Cardiac fibroblast (primary cell): ENCODE results near the gene PCDH1.

ENCODE experiments used
- DNase-seq, 2 donors: peaks; one replicate each; pipeline versions ENCODE4 v3.0.0 to v3.0.0-alpha.2; 2010; ENCODE audit warnings: low read depth in 2 of 2
- H3K4me3 ChIP-seq, 2 donors: replicated peaks in 1 of 2; 1 replicate in 1 of 2; 2 replicates in 1 of 2; pipeline ENCODE4 v1.5.1; 2011; ENCODE audit warnings: low read depth in 2 of 2, low read length in 2 of 2, mild to moderate bottlenecking in 2 of 2, moderate library complexity in 1 of 2
- TF ChIP-seq, protein P1 (sequence below): IDR thresholded peaks from one replicate; pipeline ENCODE4 v1.5.1; 2011; ENCODE audit warnings: low read depth, mild to moderate bottlenecking, low read length, inconsistent platforms

Gene PCDH1

DNA sequence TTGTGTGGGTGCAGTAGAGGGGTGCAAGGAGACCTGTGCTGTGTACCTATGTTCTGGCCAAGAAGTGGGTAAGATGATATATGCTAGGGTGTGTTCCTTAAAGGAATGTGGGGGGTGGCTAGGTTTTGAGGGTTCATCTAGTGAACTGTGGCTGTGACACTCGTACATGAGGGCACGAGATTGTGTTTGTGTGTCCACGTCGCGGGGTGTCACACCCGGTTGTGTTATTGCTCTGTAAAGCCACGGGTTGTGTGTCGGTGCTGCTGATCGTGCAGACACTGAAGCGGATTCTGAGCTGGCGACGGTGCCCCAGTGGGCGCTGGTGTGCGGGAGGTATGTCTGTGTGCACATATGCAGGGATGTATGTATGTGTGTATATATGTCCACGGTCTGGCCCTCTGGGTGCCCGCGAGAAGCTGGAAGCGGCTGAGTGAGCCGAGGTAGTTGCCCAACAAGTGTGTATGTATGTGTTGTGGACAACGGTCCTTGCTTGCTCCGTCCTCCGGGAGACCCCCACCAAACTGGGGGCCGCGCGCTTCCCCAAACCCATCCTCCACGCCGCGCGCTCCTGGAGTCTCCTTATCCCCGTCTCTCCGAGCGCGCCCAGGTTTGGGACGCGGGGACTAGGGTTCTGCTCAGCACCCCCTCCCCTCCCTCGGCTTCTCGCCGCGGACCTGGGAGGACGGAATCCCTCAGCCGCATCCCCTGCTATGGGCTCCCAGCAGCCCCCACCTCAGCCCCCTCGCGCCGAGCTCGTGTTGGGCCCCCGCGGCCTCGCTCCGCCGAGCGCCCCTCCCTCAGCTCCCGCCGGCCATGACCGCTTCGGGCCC, 639 bp downstream of the PCDH1 start:
- DNase-seq: peak in 1 of 2 donors; percentile 34
- TF ChIP-seq, protein P1, sequence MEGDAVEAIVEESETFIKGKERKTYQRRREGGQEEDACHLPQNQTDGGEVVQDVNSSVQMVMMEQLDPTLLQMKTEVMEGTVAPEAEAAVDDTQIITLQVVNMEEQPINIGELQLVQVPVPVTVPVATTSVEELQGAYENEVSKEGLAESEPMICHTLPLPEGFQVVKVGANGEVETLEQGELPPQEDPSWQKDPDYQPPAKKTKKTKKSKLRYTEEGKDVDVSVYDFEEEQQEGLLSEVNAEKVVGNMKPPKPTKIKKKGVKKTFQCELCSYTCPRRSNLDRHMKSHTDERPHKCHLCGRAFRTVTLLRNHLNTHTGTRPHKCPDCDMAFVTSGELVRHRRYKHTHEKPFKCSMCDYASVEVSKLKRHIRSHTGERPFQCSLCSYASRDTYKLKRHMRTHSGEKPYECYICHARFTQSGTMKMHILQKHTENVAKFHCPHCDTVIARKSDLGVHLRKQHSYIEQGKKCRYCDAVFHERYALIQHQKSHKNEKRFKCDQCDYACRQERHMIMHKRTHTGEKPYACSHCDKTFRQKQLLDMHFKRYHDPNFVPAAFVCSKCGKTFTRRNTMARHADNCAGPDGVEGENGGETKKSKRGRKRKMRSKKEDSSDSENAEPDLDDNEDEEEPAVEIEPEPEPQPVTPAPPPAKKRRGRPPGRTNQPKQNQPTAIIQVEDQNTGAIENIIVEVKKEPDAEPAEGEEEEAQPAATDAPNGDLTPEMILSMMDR: no peak
- peak overlapping the region; percentile 55 to 73 for H3K4me3 ChIP-seq

DNA sequence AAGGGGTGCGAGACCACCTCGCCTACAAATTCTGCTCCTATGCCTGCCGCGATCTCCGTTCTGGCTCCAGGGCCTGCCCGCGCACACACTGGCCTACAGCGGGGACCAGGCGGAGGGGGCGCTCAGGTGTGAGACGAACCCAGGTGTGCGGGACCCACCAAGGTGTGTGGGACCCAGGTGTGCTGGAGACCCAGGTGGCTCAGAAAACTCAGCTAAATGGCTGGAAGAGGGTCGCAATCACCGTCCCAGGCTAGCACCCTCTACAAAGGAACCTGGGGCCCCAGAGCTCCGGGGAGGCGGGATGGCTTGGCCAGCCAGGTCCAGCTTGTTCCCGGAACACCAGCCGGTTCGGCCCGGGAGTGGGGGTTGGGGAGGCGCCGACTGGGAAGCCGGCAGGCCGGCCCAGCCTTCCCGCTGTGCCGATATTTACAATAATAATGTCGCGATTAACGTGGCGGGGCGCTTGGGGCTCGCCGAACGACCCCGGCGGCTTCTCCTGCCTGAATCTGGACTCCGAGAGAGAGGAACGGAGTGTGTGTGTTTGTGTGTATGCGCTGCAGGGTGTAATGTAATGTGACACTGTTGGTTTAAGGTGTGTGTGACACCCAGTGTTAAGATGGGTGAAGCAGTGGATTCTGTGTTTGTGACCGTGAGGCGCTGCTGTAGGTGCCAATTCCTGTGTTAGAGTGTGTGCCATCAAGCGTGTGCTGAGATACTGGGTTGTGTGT, 1.4 kb downstream of the PCDH1 start:
- TF ChIP-seq, protein P1: no peak
- DNase-seq: peak in 1 of 2 donors; percentile 12
- H3K4me3 ChIP-seq: peak overlapping the region; percentile 27 to 73

DNA sequence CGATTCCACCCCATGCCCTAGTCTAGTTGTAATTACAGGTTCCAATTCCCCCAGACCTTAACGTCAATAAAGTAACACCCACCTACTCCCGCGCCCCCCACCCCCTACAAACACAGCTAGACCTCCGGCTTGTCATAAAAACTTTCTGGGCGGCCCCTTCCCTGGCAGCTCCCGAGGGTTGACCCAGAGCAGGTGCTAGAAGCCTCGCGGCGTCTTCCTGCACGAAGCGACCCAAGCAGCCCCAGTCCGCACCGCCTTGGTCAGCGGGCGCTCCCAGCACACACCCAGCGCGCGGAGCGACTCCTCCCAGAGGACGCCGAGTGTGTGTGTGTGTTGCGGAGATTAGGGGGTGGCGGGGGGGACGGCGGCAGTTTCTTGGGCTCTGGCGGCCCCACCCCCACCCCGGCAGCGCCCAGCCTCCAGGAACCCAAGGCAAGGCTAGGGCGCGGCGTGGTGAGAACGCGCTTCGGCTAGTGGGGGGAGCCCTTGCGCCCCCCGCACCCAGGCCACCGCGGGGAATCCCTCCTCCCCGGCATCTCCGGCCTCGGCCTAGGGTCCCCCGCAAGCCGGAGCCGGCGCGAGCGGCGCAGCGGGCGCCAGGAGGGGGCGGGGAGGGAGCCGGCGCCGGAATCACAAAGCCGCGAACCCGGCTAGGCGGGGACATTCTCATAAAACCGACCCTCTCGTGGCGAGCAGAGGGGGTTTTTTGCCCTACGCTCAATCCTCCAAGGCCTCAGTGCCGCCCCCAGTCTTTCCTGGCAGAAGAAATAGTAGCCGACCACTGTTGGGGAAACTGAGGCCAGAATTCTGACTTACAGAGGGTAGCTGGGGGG, 2.2 kb downstream of the PCDH1 start:
- TF ChIP-seq, protein P1: no peak
- peak overlapping the region; percentile 27 to 73 for H3K4me3 ChIP-seq
- DNase-seq: peak in 1 of 2 donors; percentile 36

DNA sequence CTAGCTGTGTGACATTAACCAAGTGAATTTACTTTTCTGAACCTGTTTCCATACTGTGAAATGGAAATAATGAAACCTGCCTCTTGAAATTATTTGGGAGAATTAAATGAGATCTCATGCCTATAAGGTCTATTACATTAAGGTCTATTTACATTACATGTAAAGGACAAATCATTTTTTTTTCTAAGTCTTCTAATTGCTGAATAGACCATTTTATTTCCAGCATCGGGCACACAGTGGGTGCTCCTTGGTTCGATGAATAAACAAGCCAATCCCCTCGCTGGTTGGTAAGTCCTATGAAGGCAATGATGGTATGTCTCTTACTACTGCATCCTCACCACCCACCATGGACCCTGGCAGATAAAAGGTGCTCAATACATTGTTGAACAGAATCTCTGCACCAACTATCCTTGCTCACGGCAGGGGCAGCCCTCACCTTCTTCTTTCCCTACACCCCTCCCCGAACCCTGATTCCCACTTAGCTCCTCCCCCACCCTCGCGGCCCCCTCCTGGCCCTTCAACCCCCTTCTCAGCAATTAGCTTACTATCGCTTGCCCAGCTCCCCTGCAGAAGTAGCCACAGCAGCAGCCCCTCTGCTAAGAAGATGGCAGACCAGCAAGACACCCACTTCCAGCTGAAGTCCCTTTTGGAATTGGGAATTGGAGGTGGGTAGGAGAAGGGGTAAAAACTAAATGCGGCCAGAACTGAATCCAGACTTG, 3.0 kb downstream of the PCDH1 start:
- TF ChIP-seq, protein P1: no peak
- no peak for DNase-seq
- H3K4me3 ChIP-seq: peak overlapping the region in 1 of 2 donors; percentile 73

DNA sequence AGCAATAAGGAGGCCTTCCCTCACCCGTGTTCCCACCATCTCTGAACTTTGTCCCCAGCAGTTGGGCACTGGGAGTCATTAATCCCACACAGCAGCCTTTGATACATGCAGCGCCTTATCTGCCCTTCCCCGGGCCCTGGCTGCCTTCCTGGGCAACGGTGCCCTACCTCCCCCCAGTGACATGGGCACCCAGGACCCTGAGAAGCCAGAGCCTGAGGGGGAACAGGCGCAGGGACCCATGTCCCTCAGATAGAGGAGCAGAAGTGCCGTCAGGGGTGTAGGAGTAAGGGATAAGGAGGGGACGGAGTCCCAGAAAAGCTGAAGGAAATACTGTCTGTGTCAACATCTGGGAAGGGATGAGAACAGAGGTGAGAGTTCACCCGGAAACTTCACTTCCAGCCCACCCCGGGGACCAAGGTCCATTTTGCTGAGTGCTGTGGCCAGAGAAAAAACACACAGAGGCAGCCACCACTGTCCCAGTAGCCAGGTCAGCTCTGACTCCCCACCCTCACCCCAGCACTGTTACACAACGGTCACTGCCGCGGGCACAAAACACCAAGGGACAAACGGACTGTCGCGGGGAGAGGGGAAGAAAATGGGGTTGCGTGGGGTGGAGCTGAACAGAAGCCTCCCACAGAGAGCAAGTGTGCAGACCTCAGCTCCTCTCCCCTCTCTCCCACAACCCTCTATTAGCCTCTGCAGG, 3.8 kb downstream of the PCDH1 start:
- no peak for DNase-seq
- no peak overlapping the region for H3K4me3 ChIP-seq
- TF ChIP-seq, protein P1: no peak
